CD14-positive monocyte (primary cell): ENCODE results near the gene PDE9A. TPM values are rescaled to one million over a fixed set of nuclear protein-coding genes. Genes with fewer than 3 reads are reported as not detected.
A peak's percentile ranks its signal among the peaks of the same experiment; 100 is the strongest.
"Not testable (repeated sequence)": the region's sequence is repeated elsewhere in the genome, so short reads cannot be mapped to it uniquely, and the experiment has no call there.

Experiments
- DNase-seq, 3 donors: peaks; one replicate each; pipeline ENCODE4 v3.0.0-alpha.2; 2011 to 2022
- H2AFZ ChIP-seq: 2 replicates; pipeline ENCODE4 v1.6.0; 2012; ENCODE audit warnings: mild to moderate bottlenecking, low read depth, low read length, inconsistent platforms; ENCODE audit not compliant: insufficient read depth, poor library complexity, severe bottlenecking
- H3K27ac ChIP-seq, 2 donors: 1 replicate in 1 of 2; 2 replicates in 1 of 2; pipeline ENCODE4 v1.5.1; 2012 to 2013; ENCODE audit warnings: low read length in 2 of 2, control low read depth in 1 of 2, inconsistent platforms in 1 of 2, low read depth in 1 of 2, mild to moderate bottlenecking in 1 of 2
- H3K27me3 ChIP-seq, 2 donors: one replicate each; pipeline versions ENCODE4 v1.6.0 to v1.6.1; 2011 to 2013; ENCODE audit warnings: low read length in 2 of 2; ENCODE audit not compliant: control insufficient read depth in 2 of 2, insufficient read depth in 2 of 2
- H3K36me3 ChIP-seq, 2 donors: replicated peaks in 1 of 2; 1 replicate in 1 of 2; 2 replicates in 1 of 2; pipeline versions ENCODE4 v1.5.1 to v1.6.1; 2012 to 2013; ENCODE audit warnings: low read length in 2 of 2, control low read depth in 1 of 2, inconsistent platforms in 1 of 2, mild to moderate bottlenecking in 1 of 2; ENCODE audit not compliant: insufficient read depth in 2 of 2, control insufficient read depth in 1 of 2
- H3K4me1 ChIP-seq, 2 donors: 1 replicate in 1 of 2; 2 replicates in 1 of 2; pipeline versions ENCODE4 v1.5.1 to v1.6.1; 2012 to 2013; ENCODE audit warnings: low read length in 2 of 2, control low read depth in 1 of 2, inconsistent platforms in 1 of 2, mild to moderate bottlenecking in 1 of 2, moderate library complexity in 1 of 2; ENCODE audit not compliant: insufficient read depth in 2 of 2, control insufficient read depth in 1 of 2
- H3K4me2 ChIP-seq: replicated peaks from 2 replicates; pipeline ENCODE3; 2012; ENCODE audit warnings: low read length, moderate library complexity, mild to moderate bottlenecking; ENCODE audit not compliant: poor library complexity, severe bottlenecking; ENCODE audit errors: extremely low read depth
- H3K4me3 ChIP-seq, 3 experiments: fragments of 200-600 bp in 1 of 3; sonication (generic) in 1 of 3; replicated peaks in 1 of 3; 1 replicate in 2 of 3; 2 replicates in 1 of 3; pipeline ENCODE4 v1.5.1; 2011 to 2013; ENCODE audit warnings: low read length in 3 of 3, mild to moderate bottlenecking in 3 of 3, control low read depth in 2 of 3, low read depth in 2 of 3, inconsistent platforms in 1 of 3, moderate library complexity in 1 of 3
- H3K79me2 ChIP-seq: 2 replicates; pipeline ENCODE4 v1.6.0; 2012; ENCODE audit warnings: mild to moderate bottlenecking, control low read depth, inconsistent platforms, low read length, moderate library complexity; ENCODE audit not compliant: insufficient read depth
- H3K9ac ChIP-seq: 2 replicates; pipeline ENCODE4 v1.6.0; 2017; ENCODE audit warnings: low read length, mild to moderate bottlenecking; ENCODE audit not compliant: insufficient read depth, poor library complexity, severe bottlenecking
- H3K9me3 ChIP-seq, 2 donors: replicated peaks in 1 of 2; 1 replicate in 1 of 2; 2 replicates in 1 of 2; pipeline versions ENCODE4 v1.5.1 to v1.6.1; 2012 to 2013; ENCODE audit warnings: low read length in 2 of 2, control low read depth in 1 of 2; ENCODE audit not compliant: control insufficient read depth in 1 of 2, insufficient read depth in 1 of 2
- H4K20me1 ChIP-seq: 2 replicates; pipeline ENCODE4 v1.6.0; 2012; ENCODE audit warnings: mild to moderate bottlenecking, low read length, control low read depth, moderate library complexity; ENCODE audit not compliant: insufficient read depth
- H3K27ac Mint-ChIP-seq, 7 donors: one replicate each; pipeline ENCODE4 v1.8.0; 2020; ENCODE audit warnings: mild to moderate bottlenecking in 7 of 7, mixed read lengths in 7 of 7, moderate library complexity in 6 of 7, inconsistent platforms in 2 of 7
- H3K27me3 Mint-ChIP-seq, 3 donors: one replicate each; pipeline ENCODE4 v1.8.0; 2021 to 2022; ENCODE audit warnings: low read depth in 3 of 3, mild to moderate bottlenecking in 3 of 3, mixed read lengths in 3 of 3, moderate library complexity in 3 of 3, inconsistent platforms in 1 of 3
- H3K36me3 Mint-ChIP-seq, 2 donors: one replicate each; pipeline ENCODE4 v1.8.0; 2020; ENCODE audit warnings: mixed read lengths in 2 of 2, inconsistent platforms in 1 of 2, mild to moderate bottlenecking in 1 of 2
- H3K4me1 Mint-ChIP-seq: one replicate; pipeline ENCODE4 v1.8.0; 2020; ENCODE audit warnings: mild to moderate bottlenecking, mixed read lengths
- H3K4me3 Mint-ChIP-seq, 2 donors: one replicate each; pipeline ENCODE4 v1.8.0; 2020; ENCODE audit warnings: mild to moderate bottlenecking in 2 of 2, mixed read lengths in 2 of 2, moderate library complexity in 1 of 2
- H3K9me3 Mint-ChIP-seq, 7 donors: one replicate each; pipeline ENCODE4 v1.8.0; 2020 to 2022; ENCODE audit warnings: mixed read lengths in 7 of 7, mild to moderate bottlenecking in 6 of 7, moderate library complexity in 6 of 7, inconsistent platforms in 2 of 7
- CTCF ChIP-seq: fragments of 200-600 bp; IDR thresholded peaks from one replicate; pipeline ENCODE4 v1.8.0; 2022; ENCODE audit warnings: antibody characterized with exemption, mild to moderate bottlenecking
- WGBS: methylation state at CpG from one replicate; pipeline ENCODE4 v1.1.5; 2013; ENCODE audit warnings: missing lambda C conversion rate; ENCODE audit not compliant: insufficient coverage; 5-methylcytosine and 5-hydroxymethylcytosine counted together
- intact Hi-C, 2 donors: fragments of 100-400 bp; cut with micrococcal nuclease; formaldehyde crosslinking; loops; one replicate each; pipeline versions ENCODE4 v1.15.0 to v1.15.1; 2023
- polyA plus RNA-seq, 3 donors: library from polyadenylated mRNA; depleted of rRNA in 1 of 3; unstranded in 2 of 3; stranded (reverse) in 1 of 3; fragments of 300-500 nt in 2 of 3; fragments of >200 nt in 1 of 3; fragmentation: Illumina TruSeq in 2 of 3; gene quantifications; 1 replicate in 2 of 3; 2 replicates in 1 of 3; pipeline ENCODE4 v1.2.3, GENCODE V29; 2012 to 2021

PDE9A gene
- polyA plus RNA-seq, 3 donors = 0.05 to 0.52 TPM; not detected in 1

DNA sequence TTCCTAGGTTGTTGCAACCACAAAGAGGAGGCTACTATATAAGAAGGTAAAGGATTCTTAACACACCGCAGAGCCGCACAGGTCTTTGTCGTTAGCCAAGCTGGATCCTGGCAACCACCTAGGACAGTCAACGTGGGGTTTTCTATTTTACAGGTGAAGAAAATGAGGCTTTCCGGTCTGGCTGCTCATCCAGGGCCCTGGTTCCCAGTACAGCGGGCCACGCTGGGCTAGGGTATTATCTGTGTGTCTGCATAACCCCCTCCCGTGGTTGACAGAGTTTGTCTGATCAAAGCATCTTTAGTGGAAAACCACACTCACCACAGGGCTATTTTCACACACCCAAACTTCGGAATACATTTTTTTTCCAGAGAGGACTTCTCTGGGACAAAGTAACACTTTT is 39.0 kb upstream of the PDE9A start:
- H3K79me2 ChIP-seq = no peaks in the 10 kb centered on the region
- H3K4me3 Mint-ChIP-seq = no peak overlapping the region
- no peak overlapping the region for H3K4me2 ChIP-seq
- H3K9ac ChIP-seq = no peak overlapping the region
- no peaks in the 10 kb centered on the region for H3K4me1 Mint-ChIP-seq
- no peaks in the 10 kb centered on the region for H3K36me3 ChIP-seq
- DNase-seq = no peak
- H3K4me1 ChIP-seq = peaks cover 5 to 6% of the 10 kb centered on the region in 2 donors
- peaks cover 0 to 6% of the 10 kb centered on the region in 2 donors for H3K27me3 ChIP-seq
- H4K20me1 ChIP-seq = no peaks in the 10 kb centered on the region
- no peaks in the 10 kb centered on the region for H3K36me3 Mint-ChIP-seq
- H3K27me3 Mint-ChIP-seq = peaks cover 0 to 4% (median 3%) of the 10 kb centered on the region in 3 donors
- peaks cover 0 to 14% of the 10 kb centered on the region in 2 donors for H3K9me3 ChIP-seq
- no peak overlapping the region for H3K4me3 ChIP-seq
- H3K27ac ChIP-seq = no peak overlapping the region
- 8% methylated on average over 2 of the region's 9 CpGs for WGBS
- H3K9me3 Mint-ChIP-seq = peaks cover 2 to 16% (median 9%) of the 10 kb centered on the region in 7 donors
- H2AFZ ChIP-seq = no peak overlapping the region
- intact Hi-C loops = no loop called here
- no peak for TF ChIP-seq CTCF
- peak overlapping the region in 1 of 7 donors; percentile 74 for H3K27ac Mint-ChIP-seq

DNA sequence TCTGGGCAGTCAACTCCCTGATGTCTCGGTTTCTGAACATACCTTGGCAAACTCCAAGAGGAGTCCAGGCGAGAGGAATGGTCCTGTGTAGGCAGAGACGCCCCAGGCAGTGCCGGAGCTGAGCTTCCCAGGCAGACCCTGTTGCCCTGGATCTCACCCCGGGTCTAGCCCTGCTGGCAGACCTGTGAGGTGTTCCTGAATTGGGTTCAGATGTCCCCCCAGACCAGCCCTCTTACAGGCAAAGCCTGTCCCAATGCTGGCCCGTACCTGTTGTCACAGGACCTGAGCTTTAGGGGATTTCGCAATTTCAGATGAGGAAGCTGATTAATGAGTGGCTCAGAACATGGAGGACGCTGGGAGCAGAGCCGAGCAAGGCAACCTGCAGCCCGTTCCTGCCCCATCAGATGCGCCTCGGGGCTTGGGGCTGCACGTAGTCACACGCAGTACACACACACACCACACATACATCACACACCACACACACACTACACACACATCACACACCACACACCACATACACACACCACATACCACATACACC is 38.5 kb upstream of the PDE9A start:
- DNase-seq = peak in 2 of 3 donors; percentile 11 to 35
- Histone ChIP-seq H3K4me1 (peaks cover 5 to 6% of the 10 kb centered on the region in 2 donors), H3K9ac (no peak overlapping the region), H3K4me2 (no peak overlapping the region), H3K27ac (no peak overlapping the region), H2AFZ (no peak overlapping the region), H3K79me2 (no peaks in the 10 kb centered on the region), H3K4me3 (no peak overlapping the region), H3K9me3 (peaks cover 0 to 9% of the 10 kb centered on the region in 2 donors), H3K36me3 (no peaks in the 10 kb centered on the region), H4K20me1 (no peaks in the 10 kb centered on the region), H3K27me3 (peaks cover 0 to 6% of the 10 kb centered on the region in 2 donors)
- H3K27me3 Mint-ChIP-seq = peaks cover 0 to 4% (median 3%) of the 10 kb centered on the region in 3 donors
- intact Hi-C loops = no loop called here
- 28% methylated on average over 13 of the region's 14 CpGs for WGBS
- no peak for TF ChIP-seq CTCF
- no peaks in the 10 kb centered on the region for H3K36me3 Mint-ChIP-seq
- peaks cover 0 to 11% (median 8%) of the 10 kb centered on the region in 7 donors for H3K9me3 Mint-ChIP-seq
- H3K4me1 Mint-ChIP-seq = no peaks in the 10 kb centered on the region
- H3K4me3 Mint-ChIP-seq = no peak overlapping the region
- H3K27ac Mint-ChIP-seq = peak overlapping the region in 1 of 7 donors; percentile 74

- H3K27ac ChIP-seq, DNase-seq, H3K79me2 ChIP-seq, H3K9me3 ChIP-seq, H2AFZ ChIP-seq, H3K4me1 ChIP-seq, intact Hi-C loops, H3K9ac ChIP-seq, H4K20me1 ChIP-seq, H3K27me3 Mint-ChIP-seq, H3K4me2 ChIP-seq, H3K4me3 Mint-ChIP-seq, H3K27ac Mint-ChIP-seq, H3K4me1 Mint-ChIP-seq, H3K36me3 ChIP-seq, H3K36me3 Mint-ChIP-seq, H3K27me3 ChIP-seq, H3K4me3 ChIP-seq, H3K9me3 Mint-ChIP-seq: not testable (repeated sequence)
- WGBS = no CpG with 5 or more reads among the region's 5 CpGs
Measured at GRCh38 chr21:42615377-42615776, 38.0 kb upstream of the PDE9A start.
